H1 (cell line): Measurements from ENCODE around the gene CGNL1. TPM values are rescaled to one million over a fixed set of nuclear protein-coding genes. Genes with fewer than 3 reads are reported as not detected.

Experiments used
- CTCF ChIA-PET: fragments of 300-600 bp; sonication (Branson Sonifier 250); formaldehyde crosslinking; loops from one replicate; lab custom pipeline; 2021; ENCODE audit not compliant: partially characterized antibody; lab: Charles Lee
- POLR2A ChIA-PET: fragments of 300-600 bp; sonication (Branson Sonifier 250); formaldehyde crosslinking; loops from one replicate; lab custom pipeline; 2021; ENCODE audit warnings: inconsistent platforms; ENCODE audit not compliant: partially characterized antibody; lab: Charles Lee
- DNase-seq, 2 experiments: peaks; one replicate each; pipeline versions ENCODE4 v3.0.0 to v3.0.0-alpha.2; 2010 to 2022; ENCODE audit warnings: low spot score in 2 of 2, low read depth in 1 of 2, mixed read lengths in 1 of 2
- FAIRE-seq: peaks from 2 replicates; lab custom pipeline; 2011; peaks lifted over from hg19 to GRCh38; lab: Jason Lieb, UNC
- H2AFZ ChIP-seq: 2 replicates; pipeline ENCODE4 v1.8.1; 2012; ENCODE audit warnings: low read length, inconsistent platforms
- H2AK5ac ChIP-seq: 2 replicates; pipeline ENCODE4 v1.6.1; 2013; ENCODE audit warnings: low read depth, low read length
- H2BK120ac ChIP-seq: replicated peaks from 2 replicates; pipeline ENCODE3; 2013; ENCODE audit warnings: low read depth, low read length, inconsistent platforms
- H2BK12ac ChIP-seq: 2 replicates; pipeline ENCODE4 v1.6.1; 2013; ENCODE audit warnings: low read depth, low read length
- H2BK15ac ChIP-seq: 2 replicates; pipeline ENCODE4 v1.6.1; 2013; ENCODE audit warnings: low read length
- H2BK20ac ChIP-seq: 2 replicates; pipeline ENCODE4 v1.6.1; 2013; ENCODE audit warnings: low read length
- H2BK5ac ChIP-seq: 2 replicates; pipeline ENCODE4 v1.6.1; 2013; ENCODE audit warnings: low read depth, low read length
- H3K14ac ChIP-seq: 2 replicates; pipeline ENCODE4 v1.6.1; 2013; ENCODE audit warnings: inconsistent platforms; ENCODE audit not compliant: insufficient read length
- H3K18ac ChIP-seq: 2 replicates; pipeline ENCODE4 v1.6.1; 2013; ENCODE audit warnings: low read length; ENCODE audit errors: extremely low read depth
- H3K23ac ChIP-seq: 2 replicates; pipeline ENCODE4 v1.6.1; 2013; ENCODE audit warnings: inconsistent platforms; ENCODE audit not compliant: insufficient read length
- H3K23me2 ChIP-seq: 2 replicates; pipeline ENCODE4 v1.6.1; 2013; ENCODE audit warnings: low read depth, low read length
- H3K27ac ChIP-seq: 2 replicates; pipeline ENCODE4 v1.6.1; 2011; ENCODE audit warnings: low read depth, low read length, inconsistent platforms
- H3K27me3 ChIP-seq, 4 experiments: replicated peaks in 1 of 4; 1 replicate in 1 of 4; 2 replicates in 3 of 4; pipeline versions ENCODE4 v1.6.1 to v1.8.1; 2011 to 2013; ENCODE audit warnings: low read length in 3 of 4, mild to moderate bottlenecking in 3 of 4, inconsistent platforms in 2 of 4, mixed read lengths in 2 of 4, moderate library complexity in 1 of 4; ENCODE audit not compliant: control insufficient read depth in 3 of 4, insufficient read depth in 3 of 4; ENCODE audit errors: extremely low read depth in 1 of 4
- H3K36me3 ChIP-seq, 4 experiments: 2 replicates each; pipeline versions ENCODE4 v1.6.1 to v1.8.1; 2011 to 2013; ENCODE audit warnings: mild to moderate bottlenecking in 4 of 4, low read length in 3 of 4, moderate library complexity in 2 of 4, control low read depth in 1 of 4, inconsistent platforms in 1 of 4; ENCODE audit not compliant: insufficient read depth in 4 of 4, control insufficient read depth in 2 of 4
- H3K4ac ChIP-seq: replicated peaks from 2 replicates; pipeline ENCODE3; 2013; ENCODE audit warnings: low read length, low read depth, mixed read lengths, inconsistent platforms; ENCODE audit not compliant: insufficient read length
- H3K4me1 ChIP-seq, 4 experiments: replicated peaks in 1 of 4; 1 replicate in 1 of 4; 2 replicates in 3 of 4; pipeline versions ENCODE4 v1.6.1 to v1.8.1; 2011 to 2013; ENCODE audit warnings: low read length in 3 of 4, inconsistent platforms in 2 of 4, mixed read lengths in 1 of 4; ENCODE audit not compliant: insufficient read depth in 4 of 4, control insufficient read depth in 3 of 4
- H3K4me2 ChIP-seq, 2 experiments: 2 replicates each; pipeline versions ENCODE4 v1.6.1 to v1.8.1; 2011 to 2013; ENCODE audit warnings: low read depth in 2 of 2, low read length in 2 of 2, control low read depth in 1 of 2, inconsistent platforms in 1 of 2, mild to moderate bottlenecking in 1 of 2; ENCODE audit not compliant: insufficient read depth in 1 of 2
- H3K4me3 ChIP-seq, 4 experiments: fragments of 200-600, 300-600 bp in 1 of 4; sonication (generic), shearing (Covaris generic), sonication (Bioruptor Twin) in 1 of 4; 2 replicates each; pipeline versions ENCODE4 v1.5.1 to v1.8.1; 2011 to 2016; ENCODE audit warnings: low read length in 4 of 4, low read depth in 3 of 4, control low read depth in 2 of 4, inconsistent platforms in 2 of 4, mild to moderate bottlenecking in 2 of 4, mixed read lengths in 1 of 4, moderate library complexity in 1 of 4; ENCODE audit not compliant: insufficient read depth in 2 of 4; ENCODE audit errors: extremely low read depth in 1 of 4
- H3K56ac ChIP-seq: replicated peaks from 2 replicates; pipeline ENCODE3; 2013; ENCODE audit warnings: low read depth, mild to moderate bottlenecking, mixed read lengths, low read length, inconsistent platforms; ENCODE audit not compliant: insufficient read length
- H3K79me1 ChIP-seq: 2 replicates; pipeline ENCODE4 v1.6.1; 2013; ENCODE audit warnings: low read depth, low read length, control low read depth
- H3K79me2 ChIP-seq, 2 experiments: 2 replicates each; pipeline versions ENCODE4 v1.6.1 to v1.8.1; 2012 to 2013; ENCODE audit warnings: low read length in 2 of 2, mild to moderate bottlenecking in 2 of 2, inconsistent platforms in 1 of 2; ENCODE audit not compliant: insufficient read depth in 2 of 2, control insufficient read depth in 1 of 2
- H3K9ac ChIP-seq, 4 experiments: replicated peaks in 1 of 4; 1 replicate in 1 of 4; 2 replicates in 3 of 4; pipeline versions ENCODE4 v1.6.1 to v1.8.1; 2011 to 2013; ENCODE audit warnings: low read depth in 3 of 4, low read length in 3 of 4, control low read depth in 2 of 4, mild to moderate bottlenecking in 2 of 4, moderate library complexity in 2 of 4, inconsistent platforms in 1 of 4; ENCODE audit errors: extremely low read depth in 1 of 4
- H3K9me3 ChIP-seq, 2 experiments: 2 replicates each; pipeline versions ENCODE4 v1.6.1 to v1.8.1; 2012 to 2013; ENCODE audit warnings: mild to moderate bottlenecking in 2 of 2, moderate library complexity in 2 of 2, control low read depth in 1 of 2, inconsistent platforms in 1 of 2, low read depth in 1 of 2, low read length in 1 of 2, mixed read lengths in 1 of 2; ENCODE audit not compliant: insufficient read depth in 2 of 2
- H4K20me1 ChIP-seq, 2 experiments: replicated peaks in 1 of 2; 2 replicates each; pipeline versions ENCODE3 to v1.8.1; 2011 to 2013; ENCODE audit warnings: inconsistent platforms in 2 of 2, low read length in 2 of 2, mild to moderate bottlenecking in 1 of 2; ENCODE audit not compliant: insufficient read depth in 2 of 2, control insufficient read depth in 1 of 2
- H4K5ac ChIP-seq: 2 replicates; pipeline ENCODE4 v1.6.1; 2013; ENCODE audit warnings: low read length, low read depth, mixed read lengths, inconsistent platforms; ENCODE audit not compliant: insufficient read length
- H4K8ac ChIP-seq: 2 replicates; pipeline ENCODE4 v1.8.0; 2013; ENCODE audit warnings: mild to moderate bottlenecking, moderate library complexity, low read length, inconsistent platforms; ENCODE audit not compliant: insufficient read depth; ENCODE audit errors: extremely low read depth
- H4K91ac ChIP-seq: replicated peaks from 2 replicates; pipeline ENCODE3; 2013; ENCODE audit warnings: low read length, mixed read lengths, inconsistent platforms; ENCODE audit not compliant: insufficient read length
- BCL11A ChIP-seq, 2 experiments: IDR thresholded peaks; one replicate each; pipeline ENCODE4 v1.6.1; 2011; ENCODE audit warnings: low read depth in 2 of 2, low read length in 2 of 2, mild to moderate bottlenecking in 2 of 2
- CEBPB ChIP-seq: IDR thresholded peaks from 2 replicates; pipeline ENCODE4 v1.6.1; 2012; ENCODE audit warnings: low read depth, low read length
- KDM4A ChIP-seq: IDR thresholded peaks from one replicate; pipeline ENCODE4 v1.7.1; 2012; ENCODE audit warnings: low read depth, mild to moderate bottlenecking, moderate library complexity, low read length, inconsistent platforms; ENCODE audit not compliant: severe bottlenecking
- POU5F1 ChIP-seq: IDR thresholded peaks from 2 replicates; pipeline ENCODE4 v1.6.1; 2011; ENCODE audit warnings: low read depth, mild to moderate bottlenecking, low read length, moderate library complexity
- SIRT6 ChIP-seq: IDR thresholded peaks from one replicate; pipeline ENCODE4 v1.7.1; 2012; ENCODE audit warnings: low read length, inconsistent platforms
- SUZ12 ChIP-seq: fragments of 200-600 bp; sonication (generic); IDR thresholded peaks from 2 replicates; pipeline ENCODE4 v1.6.1; 2012; ENCODE audit warnings: mild to moderate bottlenecking, inconsistent platforms, low read length, moderate library complexity, mixed read lengths
- TAF7 ChIP-seq: optimal IDR thresholded peaks from 2 replicates; pipeline ENCODE3; 2011; ENCODE audit warnings: low read depth, mild to moderate bottlenecking, inconsistent platforms, low read length, moderate library complexity, borderline replicate concordance
- WGBS, 2 experiments: shearing (Covaris generic) in 1 of 2; methylation state at CpG; one replicate each; pipeline versions ENCODE4 v1.1.6 to v1.1.7; 2013 to 2015; ENCODE audit warnings: low lambda C conversion rate in 2 of 2, mixed read lengths in 2 of 2, inconsistent platforms in 1 of 2, low coverage in 1 of 2, missing lambda C conversion rate in 1 of 2; ENCODE audit not compliant: insufficient replicate concordance in 2 of 2, insufficient coverage in 1 of 2, insufficient read length in 1 of 2; ENCODE audit errors: extremely low coverage in 1 of 2, missing lambda C conversion rate in 1 of 2; 5-methylcytosine and 5-hydroxymethylcytosine counted together
- polyA plus RNA-seq, 7 experiments: library from polyadenylated mRNA; depleted of rRNA in 3 of 7; stranded (reverse) in 5 of 7; unstranded in 2 of 7; fragments of >200 nt in 5 of 7; fragments of 200-250 nt in 2 of 7; gene quantifications; 1 replicate in 5 of 7; 2 replicates in 1 of 7; 4 replicates in 1 of 7; pipeline versions ENCODE4 v1.2.1 to v1.2.3, GENCODE V29; 2011 to 2013; ENCODE audit warnings: missing spikeins in 2 of 7, mixed read lengths in 2 of 7
- total RNA-seq: library from RNA; stranded (reverse); fragmentation: NEBNext Ultra II Directional; extraction: Animal tissue kit (Norgen Biotek cat#: 25700); gene quantifications from 2 replicates; pipeline ENCODE4 v1.2.1, GENCODE V29; 2021

CGNL1 gene
- total and polyA plus RNA-seq, 2 of the 8 experiments (the other 6 are each of a cell fraction or from before 2014, with no cell fraction given): 21.8 to 75.6 TPM

- TF ChIP-seq SUZ12: no peak
- no peak for TF ChIP-seq CEBPB
- no peak for TF ChIP-seq TAF7
- TF ChIP-seq SIRT6: no peak
- TF ChIP-seq KDM4A: no peak
- no peak for TF ChIP-seq BCL11A (IDR thresholded peaks at IDR 0.05; ENCODE audit: low read depth in 2 of 2, low read length in 2 of 2)
- TF ChIP-seq POU5F1: no peak
- no peak overlapping the region for H3K4me2 ChIP-seq
- DNase-seq: no peak
- H2BK20ac ChIP-seq: no peak overlapping the region
- no peak overlapping the region for H4K5ac ChIP-seq
- 88% methylated on average over 2 of the region's 2 CpGs; no CpG with 5 or more reads in 1 of the 2 experiments for WGBS, 2 experiments
- H3K18ac ChIP-seq: no peak overlapping the region
- no peak for FAIRE-seq
- H3K9ac ChIP-seq: no peak overlapping the region
- ChIA-PET POLR2A (interaction anchor here (1.3 kb wide), 1 partner anchor 88 kb away, joined by 3 read pairs; no protein-coding TSS in a partner anchor), CTCF (interaction anchor here (1.2 to 3.0 kb wide), 4 partner anchors 11 to 36 kb away, joined by 3 to 11 read pairs (median 4); no protein-coding TSS in a partner anchor)
- H2AFZ ChIP-seq: no peak overlapping the region
- no peaks in the 10 kb centered on the region; the same call in none of the 2 replicates for H3K23me2 ChIP-seq
- H3K4me1 ChIP-seq: peaks cover 3 to 13% (median 6%) of the 10 kb centered on the region in 4 experiments; a peak in 6 of 7 replicates
- H3K27me3 ChIP-seq: no peaks in the 10 kb centered on the region
- H2BK120ac ChIP-seq: no peak overlapping the region
- H3K79me2 ChIP-seq: no peaks in the 10 kb centered on the region
- H4K8ac ChIP-seq: no peak overlapping the region
- no peak overlapping the region for H2BK12ac ChIP-seq
- no peak overlapping the region for H3K27ac ChIP-seq
- H4K20me1 ChIP-seq: peaks cover 0 to 2% of the 10 kb centered on the region in 2 experiments
- no peaks in the 10 kb centered on the region for H3K9me3 ChIP-seq
- no peak overlapping the region for H3K23ac ChIP-seq
- H2AK5ac ChIP-seq: no peak overlapping the region
- H3K79me1 ChIP-seq: no peaks in the 10 kb centered on the region; the same call in 1 of the 2 replicates
- no peak overlapping the region for H3K4ac ChIP-seq
- H3K36me3 ChIP-seq: peaks cover 0 to 19% (median 4%) of the 10 kb centered on the region in 4 experiments; a peak in 5 of 8 replicates
- no peak overlapping the region for H3K14ac ChIP-seq
- no peak overlapping the region for H3K56ac ChIP-seq
- no peak overlapping the region for H4K91ac ChIP-seq
- H3K4me3 ChIP-seq: no peak overlapping the region
- H2BK5ac ChIP-seq: no peak overlapping the region
- no peak overlapping the region for H2BK15ac ChIP-seq
These were observed 96.6 kb downstream of the CGNL1 start for GRCh38 chr15:57472861-57473260.
